Measurements from ENCODE around the gene KCNN1.

- TF ChIP-seq, protein P1, sequence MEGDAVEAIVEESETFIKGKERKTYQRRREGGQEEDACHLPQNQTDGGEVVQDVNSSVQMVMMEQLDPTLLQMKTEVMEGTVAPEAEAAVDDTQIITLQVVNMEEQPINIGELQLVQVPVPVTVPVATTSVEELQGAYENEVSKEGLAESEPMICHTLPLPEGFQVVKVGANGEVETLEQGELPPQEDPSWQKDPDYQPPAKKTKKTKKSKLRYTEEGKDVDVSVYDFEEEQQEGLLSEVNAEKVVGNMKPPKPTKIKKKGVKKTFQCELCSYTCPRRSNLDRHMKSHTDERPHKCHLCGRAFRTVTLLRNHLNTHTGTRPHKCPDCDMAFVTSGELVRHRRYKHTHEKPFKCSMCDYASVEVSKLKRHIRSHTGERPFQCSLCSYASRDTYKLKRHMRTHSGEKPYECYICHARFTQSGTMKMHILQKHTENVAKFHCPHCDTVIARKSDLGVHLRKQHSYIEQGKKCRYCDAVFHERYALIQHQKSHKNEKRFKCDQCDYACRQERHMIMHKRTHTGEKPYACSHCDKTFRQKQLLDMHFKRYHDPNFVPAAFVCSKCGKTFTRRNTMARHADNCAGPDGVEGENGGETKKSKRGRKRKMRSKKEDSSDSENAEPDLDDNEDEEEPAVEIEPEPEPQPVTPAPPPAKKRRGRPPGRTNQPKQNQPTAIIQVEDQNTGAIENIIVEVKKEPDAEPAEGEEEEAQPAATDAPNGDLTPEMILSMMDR (IDR thresholded peaks at IDR 0.05; ENCODE audit: insufficient read depth, low read length): no peak
- no peak for TF ChIP-seq GABPA (IDR thresholded peaks at IDR 0.05; ENCODE audit: low read depth)
- TF ChIP-seq, protein P2, sequence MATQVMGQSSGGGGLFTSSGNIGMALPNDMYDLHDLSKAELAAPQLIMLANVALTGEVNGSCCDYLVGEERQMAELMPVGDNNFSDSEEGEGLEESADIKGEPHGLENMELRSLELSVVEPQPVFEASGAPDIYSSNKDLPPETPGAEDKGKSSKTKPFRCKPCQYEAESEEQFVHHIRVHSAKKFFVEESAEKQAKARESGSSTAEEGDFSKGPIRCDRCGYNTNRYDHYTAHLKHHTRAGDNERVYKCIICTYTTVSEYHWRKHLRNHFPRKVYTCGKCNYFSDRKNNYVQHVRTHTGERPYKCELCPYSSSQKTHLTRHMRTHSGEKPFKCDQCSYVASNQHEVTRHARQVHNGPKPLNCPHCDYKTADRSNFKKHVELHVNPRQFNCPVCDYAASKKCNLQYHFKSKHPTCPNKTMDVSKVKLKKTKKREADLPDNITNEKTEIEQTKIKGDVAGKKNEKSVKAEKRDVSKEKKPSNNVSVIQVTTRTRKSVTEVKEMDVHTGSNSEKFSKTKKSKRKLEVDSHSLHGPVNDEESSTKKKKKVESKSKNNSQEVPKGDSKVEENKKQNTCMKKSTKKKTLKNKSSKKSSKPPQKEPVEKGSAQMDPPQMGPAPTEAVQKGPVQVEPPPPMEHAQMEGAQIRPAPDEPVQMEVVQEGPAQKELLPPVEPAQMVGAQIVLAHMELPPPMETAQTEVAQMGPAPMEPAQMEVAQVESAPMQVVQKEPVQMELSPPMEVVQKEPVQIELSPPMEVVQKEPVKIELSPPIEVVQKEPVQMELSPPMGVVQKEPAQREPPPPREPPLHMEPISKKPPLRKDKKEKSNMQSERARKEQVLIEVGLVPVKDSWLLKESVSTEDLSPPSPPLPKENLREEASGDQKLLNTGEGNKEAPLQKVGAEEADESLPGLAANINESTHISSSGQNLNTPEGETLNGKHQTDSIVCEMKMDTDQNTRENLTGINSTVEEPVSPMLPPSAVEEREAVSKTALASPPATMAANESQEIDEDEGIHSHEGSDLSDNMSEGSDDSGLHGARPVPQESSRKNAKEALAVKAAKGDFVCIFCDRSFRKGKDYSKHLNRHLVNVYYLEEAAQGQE (IDR thresholded peaks at IDR 0.05; ENCODE audit: insufficient replicate concordance, low read depth): no peak
Measured at GRCh38 chr19:17947815-17948513, 18.9 kb upstream of the KCNN1 start.
